T47D (cell line): ENCODE measurements around the gene CPED1.
A peak's percentile ranks its signal among the peaks of the same experiment; 100 is the strongest.
"Not testable (repeated sequence)": the region's sequence is repeated elsewhere in the genome, so short reads cannot be mapped to it uniquely, and the experiment has no call there.

ENCODE experiments used
- DNase-seq, 2 experiments: peaks; one replicate each; pipeline versions ENCODE4 v3.0.0 to v3.0.0-alpha.2; 2011 to 2012; ENCODE audit warnings: low read depth in 1 of 2, low spot score in 1 of 2
- JUND ChIP-seq: IDR thresholded peaks from 2 replicates; pipeline ENCODE4 v1.6.1; 2012; ENCODE audit warnings: low read depth
- in situ Hi-C: cut with HindIII; loops from 2 replicates; pipeline ENCODE4 v1.10.0; 2016; ENCODE audit warnings: low sequenced_read_pairs, low pct_unique_long_range_greater_than_20kb

The CPED1 gene

GRCh38 chr7:121307021-121307574 is 318.6 kb downstream of the CPED1 start:
- DNase-seq = peak in 1 of 2 experiments; percentile 26
- in situ Hi-C loops = no loop called here
- TF ChIP-seq JUND = no peak

DNA sequence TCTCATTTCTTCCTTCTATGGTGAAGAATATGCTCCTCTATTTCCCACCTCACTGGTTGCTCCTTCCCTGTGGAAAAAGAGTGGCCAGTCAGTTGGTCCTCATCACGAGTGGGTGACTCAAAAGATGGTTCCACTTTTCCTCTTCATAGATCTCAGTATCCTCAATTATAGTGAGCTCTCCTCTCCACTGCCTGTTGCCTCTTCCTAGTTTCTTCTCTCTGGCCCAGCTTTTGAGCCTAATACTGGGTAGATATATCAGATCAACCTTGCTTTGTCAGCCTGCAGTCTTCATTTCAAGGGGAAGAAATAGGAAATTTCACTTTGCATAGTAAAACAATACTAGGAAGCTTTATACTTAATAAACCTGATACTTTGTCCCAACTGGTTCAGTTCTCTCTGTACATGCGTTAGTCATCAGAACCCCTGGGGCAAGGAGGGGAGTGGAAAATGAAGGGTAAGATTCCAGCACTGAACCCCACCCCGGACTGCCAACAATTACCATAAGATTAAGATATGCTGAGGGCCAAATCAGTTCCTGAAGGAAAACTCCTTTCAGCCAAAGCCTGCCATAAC is 324.8 kb downstream of the CPED1 start:
- TF ChIP-seq JUND = no peak
- in situ Hi-C loops = no loop called here
- DNase-seq = no peak

DNA sequence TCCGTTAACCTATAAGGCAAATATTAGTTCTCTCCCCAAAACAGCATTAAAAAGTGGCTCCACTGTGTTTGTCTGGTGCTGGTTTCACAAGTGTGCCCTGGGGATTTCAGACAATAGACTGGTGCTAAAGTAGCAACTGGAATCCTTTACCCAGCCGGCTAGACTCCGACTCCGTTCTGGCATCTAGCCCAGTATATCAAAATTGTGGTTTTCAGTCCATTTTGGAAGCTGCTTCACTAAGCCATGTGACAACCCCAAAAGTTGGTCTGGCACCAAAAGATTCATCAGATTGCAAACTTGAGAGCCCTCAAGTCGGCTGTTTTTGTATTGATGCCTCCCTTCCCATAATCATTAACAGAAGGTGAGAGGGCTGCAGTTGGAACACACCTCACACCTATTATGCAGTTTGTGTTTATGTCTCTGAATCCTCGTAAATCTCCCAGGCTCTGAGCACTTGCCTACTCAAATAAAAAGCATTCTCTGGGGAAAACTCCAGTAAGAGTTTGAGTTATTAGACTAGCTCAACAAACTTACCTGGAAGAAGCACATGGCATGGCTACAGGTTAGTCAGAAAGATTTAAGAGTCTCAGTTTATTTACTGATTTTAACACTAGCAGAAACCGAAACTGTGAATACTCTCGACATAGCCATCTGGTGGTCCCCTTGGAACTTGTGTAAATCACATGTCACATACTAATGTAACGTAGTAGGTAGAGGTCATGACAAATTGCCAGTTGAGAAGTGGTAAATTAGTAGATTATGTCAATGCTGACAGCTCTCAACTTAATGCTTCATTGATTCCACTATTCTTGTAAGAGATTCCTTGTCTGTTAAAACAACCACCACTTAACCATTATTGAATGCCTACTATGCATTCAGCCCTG is 325.5 kb downstream of the CPED1 start:
- DNase-seq = no peak
- in situ Hi-C loops = no loop called here
- TF ChIP-seq JUND = no peak

DNA sequence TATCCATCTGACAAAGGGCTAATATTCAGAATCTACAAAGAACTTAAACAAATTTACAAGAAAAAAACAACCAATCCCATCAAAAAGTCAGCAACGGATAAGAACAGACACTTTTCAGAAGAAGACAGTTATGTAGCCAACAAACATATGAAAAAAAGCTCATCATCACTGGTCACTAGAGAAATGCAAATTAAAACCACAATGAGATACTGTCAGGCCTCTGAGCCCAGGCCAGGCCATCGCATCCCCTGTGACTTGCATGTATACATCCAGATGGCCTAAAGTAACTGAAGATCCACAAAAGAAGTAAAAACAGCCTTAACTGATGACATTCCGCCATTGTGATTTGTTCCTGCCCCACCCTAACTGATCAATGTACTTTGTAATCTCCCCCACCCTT is 326.7 kb downstream of the CPED1 start:
- DNase-seq, in situ Hi-C loops: not testable (repeated sequence)

DNA sequence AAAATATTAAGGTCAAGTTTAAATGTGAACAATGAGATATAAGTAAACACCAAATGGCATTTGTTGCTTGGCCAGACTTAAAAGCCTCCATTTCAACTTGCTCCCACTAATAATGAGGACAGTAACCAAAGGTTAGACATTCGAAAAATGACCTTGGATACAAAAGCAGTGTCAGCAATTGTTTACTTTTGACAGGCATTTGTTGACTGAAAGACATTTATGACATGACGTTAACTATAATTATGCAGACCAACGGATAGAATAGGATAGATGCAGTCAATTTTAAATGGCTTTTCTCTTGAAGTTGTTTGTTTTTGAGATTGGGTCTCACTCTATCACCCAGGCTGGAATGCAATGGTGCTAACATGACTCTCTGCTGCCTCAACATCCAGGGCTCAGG is 333.9 kb downstream of the CPED1 start:
- TF ChIP-seq JUND = no peak
- no peak for DNase-seq
- in situ Hi-C loops = no loop called here

GRCh38 chr7:121323515-121324302 is 335.2 kb downstream of the CPED1 start:
- no peak for DNase-seq
- no peak for TF ChIP-seq JUND
- in situ Hi-C loops = no loop called here

- DNase-seq = no peak
- TF ChIP-seq JUND = no peak
- in situ Hi-C loops = no loop called here
Measured at GRCh38 chr7:121327671-121328070, 339.2 kb downstream of the CPED1 start.

DNA sequence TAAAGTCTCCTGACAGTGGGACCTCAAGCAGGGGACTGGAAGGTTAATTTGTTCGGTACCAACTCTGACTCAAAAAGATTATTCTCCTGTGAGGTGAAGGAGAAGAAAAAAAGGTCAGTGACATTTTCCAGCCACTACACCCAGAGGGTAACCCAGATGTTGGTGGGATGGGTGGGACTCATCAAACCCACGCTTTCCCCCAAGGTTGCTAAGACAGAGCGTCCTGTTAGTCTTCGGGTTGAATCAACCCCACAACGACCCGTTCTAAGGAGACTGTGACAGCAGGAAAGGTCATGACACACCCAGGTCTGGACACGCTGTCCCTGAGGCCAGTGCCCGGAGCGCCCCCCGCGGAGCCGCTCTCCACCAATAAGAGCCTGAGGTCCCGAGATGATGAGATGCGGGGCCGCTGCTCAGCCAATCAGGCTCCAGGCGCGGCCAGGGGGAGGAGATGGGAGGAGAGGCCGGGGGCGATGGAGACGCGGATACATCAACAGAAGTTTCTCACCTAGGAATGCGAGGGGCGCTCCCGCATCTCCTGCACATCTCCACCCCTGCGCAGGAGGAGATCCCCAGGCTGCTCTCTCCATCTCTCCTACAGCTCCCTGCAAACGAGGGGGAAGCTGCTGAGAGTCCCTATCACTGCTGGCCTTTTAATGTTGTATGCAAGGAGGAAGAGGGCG is 340.1 kb downstream of the CPED1 start, which contains the start of gene WNT16:
TSS of gene WNT16 (plus strand) at position 493 of the 683 bp plus-strand sequence. CDS start 293 bp downstream, outside the sequence.
- in situ Hi-C loops = no loop called here
- TF ChIP-seq JUND = no peak
- no peak for DNase-seq

DNA sequence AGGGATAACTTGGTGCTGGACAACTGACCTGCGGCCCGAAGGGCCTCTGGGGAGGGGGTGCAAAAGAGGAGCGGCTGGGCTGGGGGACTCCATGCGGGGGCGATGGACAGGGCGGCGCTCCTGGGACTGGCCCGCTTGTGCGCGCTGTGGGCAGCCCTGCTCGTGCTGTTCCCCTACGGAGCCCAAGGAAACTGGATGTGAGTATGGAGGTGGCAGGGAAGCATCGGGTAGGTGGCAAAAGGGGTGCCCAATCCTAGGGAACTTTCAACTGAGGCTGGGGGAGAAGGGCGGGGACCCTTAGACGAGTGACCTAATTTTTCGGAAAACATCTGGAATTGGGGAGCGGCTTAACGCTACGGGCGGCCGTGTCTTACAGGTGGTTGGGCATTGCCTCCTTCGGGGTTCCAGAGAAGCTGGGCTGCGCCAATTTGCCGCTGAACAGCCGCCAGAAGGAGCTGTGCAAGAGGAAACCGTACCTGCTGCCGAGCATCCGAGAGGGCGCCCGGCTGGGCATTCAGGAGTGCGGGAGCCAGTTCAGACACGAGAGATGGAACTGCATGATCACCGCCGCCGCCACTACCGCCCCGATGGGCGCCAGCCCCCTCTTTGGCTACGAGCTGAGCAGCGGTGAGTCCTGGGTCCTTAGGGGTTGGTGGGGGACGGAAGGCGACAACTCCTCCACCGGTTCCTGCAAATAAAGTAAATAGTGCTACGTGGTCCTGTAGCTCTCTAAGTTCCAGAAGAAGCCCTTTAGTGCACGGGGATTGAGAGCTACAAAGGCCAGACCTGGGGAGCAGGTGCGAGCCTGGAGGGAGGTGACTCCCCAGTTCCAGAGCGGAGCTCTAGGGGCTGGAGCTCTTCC is 340.9 kb downstream of the CPED1 start:
- in situ Hi-C loops = no loop called here
- no peak for TF ChIP-seq JUND
- peak in 1 of 2 experiments; percentile 19 for DNase-seq

DNA sequence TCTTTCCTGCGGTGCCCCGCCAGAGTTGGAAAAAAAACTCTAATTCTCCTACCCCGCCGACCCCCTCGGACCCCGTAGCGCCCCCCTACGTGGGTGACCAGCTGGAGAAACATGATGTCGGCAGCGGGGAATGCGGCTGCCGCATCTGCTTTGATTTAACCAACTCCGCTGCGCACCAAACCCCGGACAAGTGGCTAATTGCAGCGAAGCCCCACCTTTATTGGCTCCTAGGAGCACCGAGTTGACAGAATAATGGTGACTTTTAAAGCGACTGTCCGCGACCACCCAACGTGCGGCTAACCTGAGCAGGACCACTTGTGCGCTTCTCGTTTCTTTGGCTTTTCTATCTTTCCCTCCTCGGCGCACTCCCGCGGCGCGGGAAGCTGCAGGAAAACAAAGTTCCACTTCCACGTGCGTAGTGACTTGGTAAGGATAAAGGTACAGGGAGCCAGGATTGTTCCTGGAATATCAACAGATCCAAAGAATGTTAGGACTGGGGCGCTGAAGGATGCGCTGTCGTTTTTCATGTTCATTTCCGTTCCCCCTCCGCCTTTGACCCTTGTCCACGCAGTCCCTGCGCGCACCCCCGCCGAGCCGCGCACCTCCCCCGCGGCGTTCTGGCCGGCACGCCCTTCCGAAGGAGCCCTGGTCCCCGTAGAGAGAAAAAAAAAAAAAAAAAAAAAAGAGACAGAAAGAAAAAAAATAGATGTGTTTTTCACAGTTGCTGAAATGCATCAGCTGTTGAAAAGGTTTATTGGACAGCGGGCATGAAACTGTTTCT is 341.7 kb downstream of the CPED1 start:
- TF ChIP-seq JUND = no peak
- DNase-seq = no peak
- in situ Hi-C loops = no loop called here

GRCh38 chr7:121331048-121331447 is 342.5 kb downstream of the CPED1 start:
- no peak for TF ChIP-seq JUND
- DNase-seq = no peak
- in situ Hi-C loops = no loop called here
